Right lobe of liver (tissue), 4 donors: ENCODE measurements around the gene FAM163B.
A peak's percentile ranks its signal among the peaks of the same experiment; 100 is the strongest.

ENCODE experiments used
- CTCF ChIP-seq, 4 donors: fragments of 200-600 bp in 3 of 4; fragments of 450-650 bp in 1 of 4; IDR thresholded peaks; one replicate each; pipeline versions ENCODE4 v1.5.1 to v1.8.0; 2016 to 2022; ENCODE audit warnings: antibody characterized with exemption in 4 of 4, mild to moderate bottlenecking in 2 of 4
- POLR2A ChIP-seq: fragments of 450-650 bp; IDR thresholded peaks from one replicate; pipeline ENCODE4 v1.6.1; 2017; ENCODE audit warnings: antibody characterized with exemption, mild to moderate bottlenecking
- donor health status: DM: no; HTN: no; CAD: no.
- donor health status: DM: no; HTN: no; CAD: no.
- donor health status: DM: no; HTN: yes; CAD: no.

GRCh38 chr9:133532937-133533668 lies 76.1 kb downstream of the FAM163B start:
- peak; percentile 21 to 74 (median 32) for TF ChIP-seq CTCF (IDR thresholded peaks at IDR 0.05)
- TF ChIP-seq POLR2A = no peak
